Prostate gland (tissue), 2 donors: Measurements from ENCODE around the gene NCR2. TPM values are rescaled to one million over a fixed set of nuclear protein-coding genes. Genes with fewer than 3 reads are reported as not detected.
"Not testable (repeated sequence)": the region's sequence is repeated elsewhere in the genome, so short reads cannot be mapped to it uniquely, and the experiment has no call there.

Experiments used
- DNase-seq: peaks from one replicate; pipeline ENCODE4 v3.0.0-alpha.2; 2019; ENCODE audit warnings: low spot score
- H3K27ac ChIP-seq, 2 donors: fragments of 200-600 bp; sonication (generic); 2 replicates each; pipeline ENCODE4 v1.5.1; 2017 to 2019
- H3K27me3 ChIP-seq: fragments of 200-600 bp; sonication (generic); replicated peaks from 2 replicates; pipeline ENCODE4 v1.5.1; 2019; ENCODE audit not compliant: insufficient read depth
- H3K36me3 ChIP-seq, 2 donors: fragments of 200-600 bp; sonication (generic); 1 replicate in 1 of 2; 2 replicates in 1 of 2; pipeline versions ENCODE4 v1.5.1 to v1.8.1; 2017 to 2019
- H3K4me1 ChIP-seq: fragments of 200-600 bp; sonication (generic); replicated peaks from 2 replicates; pipeline ENCODE4 v1.5.1; 2019
- H3K4me3 ChIP-seq, 2 donors: fragments of 200-600 bp; sonication (generic); 2 replicates each; pipeline ENCODE4 v1.5.1; 2017 to 2019
- H3K9me3 ChIP-seq: fragments of 200-600 bp; sonication (generic); 2 replicates; pipeline ENCODE4 v1.5.1; 2017
- CTCF ChIP-seq, 4 experiments: fragments of 200-600 bp in 2 of 4; fragments of 450-650 bp in 2 of 4; sonication (generic) in 2 of 4; IDR thresholded peaks; 1 replicate in 3 of 4; 2 replicates in 1 of 4; pipeline ENCODE4 v1.5.1; 2016 to 2019; ENCODE audit warnings: antibody characterized with exemption in 4 of 4, mild to moderate bottlenecking in 2 of 4, moderate library complexity in 2 of 4
- POLR2A ChIP-seq: fragments of 450-650 bp; IDR thresholded peaks from one replicate; pipeline ENCODE4 v1.6.1; 2016; ENCODE audit warnings: antibody characterized with exemption, mild to moderate bottlenecking
- POLR2AphosphoS5 ChIP-seq: sonication (generic); formaldehyde crosslinking; IDR thresholded peaks from one replicate; pipeline ENCODE4 v1.6.1; 2017; ENCODE audit warnings: antibody characterized with exemption
- WGBS: methylation state at CpG from one replicate; pipeline ENCODE4 v1.1.5; 2018; 5-methylcytosine and 5-hydroxymethylcytosine counted together
- intact Hi-C: fragments of 100-400 bp; cut with DNase I; formaldehyde crosslinking; loops from one replicate; pipeline ENCODE4 v1.14.2; 2022
- total RNA-seq, 2 donors: library from RNA; depleted of rRNA; stranded (reverse); fragments of >200 nt; gene quantifications; one replicate each; pipeline ENCODE4 v1.1.0, GENCODE V29; 2016

NCR2 gene
- total RNA-seq, 2 donors from 2014 or later, result not detected

- intact Hi-C loops, result no loop called here
- TF ChIP-seq CTCF (IDR thresholded peaks at IDR 0.05) (no peak), POLR2AphosphoS5 (no peak), POLR2A (no peak)
- H3K9me3 ChIP-seq, result no peaks in the 10 kb centered on the region
- no peaks in the 10 kb centered on the region for H3K36me3 ChIP-seq
- DNase-seq, result no peak
- H3K4me1 ChIP-seq, result no peaks in the 10 kb centered on the region
- 44% methylated on average over 1 of the region's 1 CpG for WGBS
- no peaks in the 10 kb centered on the region for H3K27me3 ChIP-seq
- no peak overlapping the region for H3K4me3 ChIP-seq
- H3K27ac ChIP-seq, result no peak overlapping the region
Observed at GRCh38 chr6:41291717-41292116, 43.7 kb upstream of the NCR2 start.

- H3K9me3 ChIP-seq, result no peaks in the 10 kb centered on the region
- no peaks in the 10 kb centered on the region for H3K36me3 ChIP-seq
- H3K4me3 ChIP-seq, result no peak overlapping the region
- no peaks in the 10 kb centered on the region for H3K4me1 ChIP-seq
- intact Hi-C loops, result no loop called here
- DNase-seq, result no peak
- no peaks in the 10 kb centered on the region for H3K27me3 ChIP-seq
- H3K27ac ChIP-seq, result no peak overlapping the region
- 93% methylated on average over 3 of the region's 3 CpGs for WGBS
- no peak for TF ChIP-seq POLR2A
- no peak for TF ChIP-seq CTCF (IDR thresholded peaks at IDR 0.05)
- TF ChIP-seq POLR2AphosphoS5, result no peak
Observed at GRCh38 chr6:41294214-41294872, 41.1 kb upstream of the NCR2 start.

- WGBS, result 31% methylated on average over 5 of the region's 5 CpGs
- DNase-seq, intact Hi-C loops, H3K4me3 ChIP-seq, H3K4me1 ChIP-seq, H3K9me3 ChIP-seq, H3K27ac ChIP-seq, H3K27me3 ChIP-seq, H3K36me3 ChIP-seq: not testable (repeated sequence)
Observed at GRCh38 chr6:41297248-41297647, 38.2 kb upstream of the NCR2 start.

- Histone ChIP-seq H3K36me3 (no peaks in the 10 kb centered on the region), H3K27ac (no peak overlapping the region), H3K4me1 (no peaks in the 10 kb centered on the region), H3K9me3 (no peaks in the 10 kb centered on the region), H3K27me3 (no peaks in the 10 kb centered on the region), H3K4me3 (no peak overlapping the region)
- no peak for DNase-seq
- WGBS, result 65% methylated on average over 3 of the region's 3 CpGs
- no peak for TF ChIP-seq CTCF (IDR thresholded peaks at IDR 0.05)
- TF ChIP-seq POLR2A, result no peak
- no peak for TF ChIP-seq POLR2AphosphoS5
- intact Hi-C loops, result no loop called here
Observed at GRCh38 chr6:41298785-41299502, 36.5 kb upstream of the NCR2 start.

GRCh38 chr6:41302638-41303037 lies 32.8 kb upstream of the NCR2 start:
- Histone ChIP-seq H3K4me1 (no peaks in the 10 kb centered on the region), H3K27ac (no peak overlapping the region), H3K27me3 (no peaks in the 10 kb centered on the region), H3K4me3 (no peak overlapping the region), H3K9me3 (no peaks in the 10 kb centered on the region), H3K36me3 (no peaks in the 10 kb centered on the region)
- intact Hi-C loops, result no loop called here
- 78% methylated on average over 5 of the region's 5 CpGs for WGBS
- TF ChIP-seq POLR2A (no peak), POLR2AphosphoS5 (no peak), CTCF (IDR thresholded peaks at IDR 0.05) (no peak)
- DNase-seq, result no peak
